Measurements from ENCODE around the gene PRKCD. TPM values are rescaled to one million over a fixed set of nuclear protein-coding genes. Genes with fewer than 3 reads are reported as not detected.

Gene PRKCD
- polyA plus RNA-seq, 3 donors: 123 to 329 (median 158) TPM

DNA sequence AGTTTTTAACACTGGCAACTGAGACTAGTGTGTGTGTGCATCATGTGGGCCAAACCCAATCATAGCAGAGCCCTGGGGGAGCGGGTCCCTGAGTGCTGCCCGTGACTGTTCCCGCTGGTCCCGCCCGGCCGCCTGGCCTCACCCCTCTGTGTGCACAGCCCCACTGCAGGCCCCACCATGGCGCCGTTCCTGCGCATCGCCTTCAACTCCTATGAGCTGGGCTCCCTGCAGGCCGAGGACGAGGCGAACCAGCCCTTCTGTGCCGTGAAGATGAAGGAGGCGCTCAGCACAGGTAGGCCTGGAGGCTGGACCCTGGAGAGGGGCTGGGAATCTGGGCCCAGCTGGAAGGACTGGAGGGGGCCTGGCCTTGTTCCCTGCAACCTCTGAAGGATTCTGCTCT lies 17.2 kb downstream of the PRKCD start:
- H3K79me2 ChIP-seq (ENCODE audit: insufficient read depth, low read length): peaks cover 100% of the 10 kb centered on the region
- peaks cover 85 to 97% of the 10 kb centered on the region in 2 donors for H3K36me3 ChIP-seq (replicated peaks in 1 of 2; ENCODE audit: control insufficient read depth in 1 of 2, insufficient read depth in 2 of 2, low read length in 2 of 2)
- no peak overlapping the region for H2AFZ ChIP-seq (ENCODE audit: insufficient read depth, low read depth, low read length, poor library complexity, severe bottlenecking)
- H3K9me3 ChIP-seq (replicated peaks in 1 of 2; ENCODE audit: control insufficient read depth in 1 of 2, insufficient read depth in 1 of 2, low read length in 2 of 2): no peaks in the 10 kb centered on the region
- peaks cover 100% of the 10 kb centered on the region for H4K20me1 ChIP-seq (ENCODE audit: insufficient read depth, low read length)
- Mint-ChIP-seq H3K27me3 (ENCODE audit: low read depth in 3 of 3) (no peaks in the 10 kb centered on the region), H3K4me1 (peaks cover 69% of the 10 kb centered on the region), H3K27ac (peak overlapping the region in 3 of 7 donors; percentile 6 to 89 (median 35)), H3K4me3 (no peak overlapping the region), H3K36me3 (peaks cover 72 to 95% of the 10 kb centered on the region in 2 donors), H3K9me3 (peaks cover 0 to 3% (median 0%) of the 10 kb centered on the region in 7 donors)
- peak overlapping the region; percentile 16 to 65 for H3K27ac ChIP-seq (ENCODE audit: low read depth in 1 of 2, low read length in 2 of 2)
- H3K27me3 ChIP-seq (ENCODE audit: control insufficient read depth in 2 of 2, insufficient read depth in 2 of 2, low read length in 2 of 2): no peaks in the 10 kb centered on the region
- intact Hi-C loops (cut with micrococcal nuclease): no loop called here
- no peak overlapping the region for H3K4me2 ChIP-seq (replicated peaks; ENCODE audit: extremely low read depth, low read length, poor library complexity, severe bottlenecking)
- H3K4me3 ChIP-seq (replicated peaks in 1 of 3; ENCODE audit: low read depth in 2 of 3, low read length in 3 of 3): no peak overlapping the region
- H3K4me1 ChIP-seq (ENCODE audit: control insufficient read depth in 1 of 2, insufficient read depth in 2 of 2, low read length in 2 of 2): peaks cover 74 to 81% of the 10 kb centered on the region in 2 donors
- no peak for DNase-seq
- 94% methylated on average over 15 of the region's 15 CpGs for WGBS (ENCODE audit: insufficient coverage)
- no peak overlapping the region for H3K9ac ChIP-seq (ENCODE audit: insufficient read depth, low read length, poor library complexity, severe bottlenecking)
- TF ChIP-seq, protein P1, sequence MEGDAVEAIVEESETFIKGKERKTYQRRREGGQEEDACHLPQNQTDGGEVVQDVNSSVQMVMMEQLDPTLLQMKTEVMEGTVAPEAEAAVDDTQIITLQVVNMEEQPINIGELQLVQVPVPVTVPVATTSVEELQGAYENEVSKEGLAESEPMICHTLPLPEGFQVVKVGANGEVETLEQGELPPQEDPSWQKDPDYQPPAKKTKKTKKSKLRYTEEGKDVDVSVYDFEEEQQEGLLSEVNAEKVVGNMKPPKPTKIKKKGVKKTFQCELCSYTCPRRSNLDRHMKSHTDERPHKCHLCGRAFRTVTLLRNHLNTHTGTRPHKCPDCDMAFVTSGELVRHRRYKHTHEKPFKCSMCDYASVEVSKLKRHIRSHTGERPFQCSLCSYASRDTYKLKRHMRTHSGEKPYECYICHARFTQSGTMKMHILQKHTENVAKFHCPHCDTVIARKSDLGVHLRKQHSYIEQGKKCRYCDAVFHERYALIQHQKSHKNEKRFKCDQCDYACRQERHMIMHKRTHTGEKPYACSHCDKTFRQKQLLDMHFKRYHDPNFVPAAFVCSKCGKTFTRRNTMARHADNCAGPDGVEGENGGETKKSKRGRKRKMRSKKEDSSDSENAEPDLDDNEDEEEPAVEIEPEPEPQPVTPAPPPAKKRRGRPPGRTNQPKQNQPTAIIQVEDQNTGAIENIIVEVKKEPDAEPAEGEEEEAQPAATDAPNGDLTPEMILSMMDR (IDR thresholded peaks at IDR 0.05): no peak

DNA sequence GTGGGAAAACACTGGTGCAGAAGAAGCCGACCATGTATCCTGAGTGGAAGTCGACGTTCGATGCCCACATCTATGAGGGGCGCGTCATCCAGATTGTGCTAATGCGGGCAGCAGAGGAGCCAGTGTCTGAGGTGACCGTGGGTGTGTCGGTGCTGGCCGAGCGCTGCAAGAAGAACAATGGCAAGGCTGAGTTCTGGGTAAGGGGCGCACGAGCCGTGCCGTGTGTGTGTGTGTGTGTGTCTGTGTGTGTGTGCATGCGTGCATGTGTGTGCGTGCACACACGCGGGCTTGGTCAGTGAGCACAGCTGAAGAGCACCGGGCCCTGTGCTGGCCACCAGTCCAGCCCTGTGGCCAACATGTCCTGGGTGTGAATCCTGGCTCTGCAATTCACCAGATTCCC lies 18.6 kb downstream of the PRKCD start:
- intact Hi-C loops (cut with micrococcal nuclease): no loop called here
- Histone ChIP-seq H3K4me3 (replicated peaks in 1 of 3; ENCODE audit: low read depth in 2 of 3, low read length in 3 of 3) (peak overlapping the region in 1 of 3 experiments; percentile 57), H3K27me3 (ENCODE audit: control insufficient read depth in 2 of 2, insufficient read depth in 2 of 2, low read length in 2 of 2) (no peaks in the 10 kb centered on the region), H2AFZ (ENCODE audit: insufficient read depth, low read depth, low read length, poor library complexity, severe bottlenecking) (no peak overlapping the region), H3K79me2 (ENCODE audit: insufficient read depth, low read length) (peaks cover 94% of the 10 kb centered on the region), H3K9ac (ENCODE audit: insufficient read depth, low read length, poor library complexity, severe bottlenecking) (no peak overlapping the region), H3K4me1 (ENCODE audit: control insufficient read depth in 1 of 2, insufficient read depth in 2 of 2, low read length in 2 of 2) (peaks cover 61 to 68% of the 10 kb centered on the region in 2 donors), H3K4me2 (replicated peaks; ENCODE audit: extremely low read depth, low read length, poor library complexity, severe bottlenecking) (peak overlapping the region; percentile 57), H3K9me3 (replicated peaks in 1 of 2; ENCODE audit: control insufficient read depth in 1 of 2, insufficient read depth in 1 of 2, low read length in 2 of 2) (no peaks in the 10 kb centered on the region), H4K20me1 (ENCODE audit: insufficient read depth, low read length) (peaks cover 98% of the 10 kb centered on the region), H3K36me3 (replicated peaks in 1 of 2; ENCODE audit: control insufficient read depth in 1 of 2, insufficient read depth in 2 of 2, low read length in 2 of 2) (peaks cover 86 to 97% of the 10 kb centered on the region in 2 donors), H3K27ac (ENCODE audit: low read depth in 1 of 2, low read length in 2 of 2) (peak overlapping the region; percentile 29 to 65)
- Mint-ChIP-seq H3K36me3 (peaks cover 74 to 96% of the 10 kb centered on the region in 2 donors), H3K9me3 (peaks cover 0 to 3% (median 0%) of the 10 kb centered on the region in 7 donors), H3K4me1 (peaks cover 55% of the 10 kb centered on the region), H3K27ac (peak overlapping the region in 4 of 7 donors; percentile 46 to 89 (median 78)), H3K27me3 (ENCODE audit: low read depth in 3 of 3) (no peaks in the 10 kb centered on the region), H3K4me3 (peak overlapping the region in 1 of 2 donors; percentile 35)
- TF ChIP-seq, protein P1 (IDR thresholded peaks at IDR 0.05): no peak
- WGBS (ENCODE audit: insufficient coverage): 98% methylated on average over 15 of the region's 20 CpGs
- DNase-seq: no peak
